PC-9 (cell line): ENCODE measurements around the gene CXCL1.

Experiments used
- CTCF ChIP-seq: fragments of 200-600 bp; sonication (generic); conservative IDR thresholded peaks from 2 replicates; pipeline ENCODE4 v1.6.1; 2017; ENCODE audit warnings: mixed run types, antibody characterized with exemption, mild to moderate bottlenecking, moderate library complexity
- EZH2 ChIP-seq: fragments of 200-600 bp; sonication (generic); IDR thresholded peaks from 2 replicates; pipeline ENCODE4 v1.8.0; 2017; ENCODE audit warnings: antibody characterized with exemption, low read depth

- TF ChIP-seq CTCF (no peak), EZH2 (no peak)
These were observed 30.1 kb upstream of the CXCL1 start for GRCh38 chr4:73839071-73839470.
